Measurements from ENCODE around the gene TRAF3IP3.
A peak's percentile ranks its signal among the peaks of the same experiment; 100 is the strongest.

TRAF3IP3 gene

DNA sequence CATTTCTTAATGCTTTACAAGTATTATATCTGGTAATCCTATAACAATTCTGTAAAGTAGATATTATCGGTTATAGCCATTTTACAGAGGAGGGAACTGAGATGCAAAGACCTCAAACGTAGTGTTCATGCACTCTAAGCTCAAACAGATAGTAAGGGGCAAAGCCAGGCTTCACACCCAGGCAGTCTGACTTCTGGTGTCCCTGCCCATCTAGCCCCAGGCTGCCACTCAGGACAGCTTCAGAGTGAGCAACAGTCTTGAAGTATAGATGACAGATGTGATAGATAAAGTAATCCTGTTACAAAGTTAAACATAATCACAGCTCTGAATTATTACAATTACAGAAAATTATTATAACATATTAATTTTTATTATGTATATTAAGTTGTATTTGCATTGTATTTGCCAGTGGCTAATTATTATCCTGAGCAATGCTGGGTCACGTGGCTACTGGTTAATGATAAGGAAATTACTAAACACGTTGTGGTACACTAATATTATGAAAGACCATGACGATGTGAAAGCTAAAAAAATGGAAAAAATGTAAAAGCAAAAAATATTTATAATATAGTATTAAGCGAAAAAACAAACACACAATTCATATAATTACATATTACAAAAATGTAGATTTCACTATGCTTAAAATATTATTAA is 6.1 kb upstream of the TRAF3IP3 start:
- TF ChIP-seq, protein P1, sequence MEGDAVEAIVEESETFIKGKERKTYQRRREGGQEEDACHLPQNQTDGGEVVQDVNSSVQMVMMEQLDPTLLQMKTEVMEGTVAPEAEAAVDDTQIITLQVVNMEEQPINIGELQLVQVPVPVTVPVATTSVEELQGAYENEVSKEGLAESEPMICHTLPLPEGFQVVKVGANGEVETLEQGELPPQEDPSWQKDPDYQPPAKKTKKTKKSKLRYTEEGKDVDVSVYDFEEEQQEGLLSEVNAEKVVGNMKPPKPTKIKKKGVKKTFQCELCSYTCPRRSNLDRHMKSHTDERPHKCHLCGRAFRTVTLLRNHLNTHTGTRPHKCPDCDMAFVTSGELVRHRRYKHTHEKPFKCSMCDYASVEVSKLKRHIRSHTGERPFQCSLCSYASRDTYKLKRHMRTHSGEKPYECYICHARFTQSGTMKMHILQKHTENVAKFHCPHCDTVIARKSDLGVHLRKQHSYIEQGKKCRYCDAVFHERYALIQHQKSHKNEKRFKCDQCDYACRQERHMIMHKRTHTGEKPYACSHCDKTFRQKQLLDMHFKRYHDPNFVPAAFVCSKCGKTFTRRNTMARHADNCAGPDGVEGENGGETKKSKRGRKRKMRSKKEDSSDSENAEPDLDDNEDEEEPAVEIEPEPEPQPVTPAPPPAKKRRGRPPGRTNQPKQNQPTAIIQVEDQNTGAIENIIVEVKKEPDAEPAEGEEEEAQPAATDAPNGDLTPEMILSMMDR (IDR thresholded peaks at IDR 0.05; ENCODE audit: insufficient read depth, low read depth, low read length, missing control alignments) = no peak
- no peak for DNase-seq (ENCODE audit: low read depth)
- H3K4me3 ChIP-seq (ENCODE audit: low read depth, low read length) = no peak overlapping the region

DNA sequence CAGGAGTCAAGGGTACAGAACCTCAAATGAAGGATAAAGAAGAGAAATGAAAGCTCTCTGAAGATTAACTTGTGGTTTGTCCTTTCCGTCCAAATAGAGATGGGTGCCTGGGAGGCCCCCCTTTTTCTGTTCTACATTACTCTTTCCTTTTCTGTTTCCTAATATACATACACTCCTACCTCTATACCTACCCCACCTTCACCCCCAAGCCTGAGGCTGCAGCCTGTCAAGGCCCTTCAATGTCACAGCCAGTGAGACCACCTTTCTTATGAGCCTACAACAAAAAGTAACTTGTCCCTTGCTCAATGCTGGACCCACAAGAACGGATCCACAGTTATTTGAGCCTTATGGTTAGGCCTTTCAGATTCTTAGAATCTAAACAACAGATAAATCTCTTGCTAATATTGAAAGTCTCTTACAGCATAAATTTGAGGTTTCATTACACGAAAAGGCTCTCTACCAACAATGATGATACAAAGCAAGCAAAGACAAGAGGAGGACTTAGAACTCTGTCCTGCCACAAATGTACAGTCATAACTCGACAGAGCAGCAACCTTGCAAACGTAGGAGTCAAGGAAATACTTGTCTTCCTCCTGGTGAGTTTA is 4.1 kb upstream of the TRAF3IP3 start:
- no peak overlapping the region for H3K4me3 ChIP-seq (ENCODE audit: low read depth, low read length)
- TF ChIP-seq, protein P1 (IDR thresholded peaks at IDR 0.05; ENCODE audit: insufficient read depth, low read depth, low read length, missing control alignments) = no peak
- peak; percentile 86 for DNase-seq (ENCODE audit: low read depth)

DNA sequence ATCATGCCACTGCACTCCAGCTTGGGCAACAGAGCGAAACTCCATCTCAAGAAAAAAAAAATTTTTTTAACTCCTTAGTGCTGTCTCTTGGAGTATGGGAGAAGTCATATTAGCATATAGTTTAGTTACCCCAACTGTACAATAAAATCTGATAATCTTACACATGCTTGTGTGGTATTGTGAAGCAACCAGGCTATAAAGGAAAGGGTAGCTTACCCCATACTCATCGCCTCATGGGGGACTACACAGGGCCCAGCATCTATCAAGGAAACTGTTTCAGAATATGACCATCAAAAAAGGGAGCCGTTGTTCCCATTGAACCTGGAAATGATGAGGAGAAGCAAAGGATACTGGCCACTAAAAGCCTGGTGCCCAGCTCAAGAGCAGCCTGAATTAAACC is 3.0 kb upstream of the TRAF3IP3 start:
- no peak overlapping the region for H3K4me3 ChIP-seq (ENCODE audit: low read depth, low read length)
- TF ChIP-seq, protein P1 (IDR thresholded peaks at IDR 0.05; ENCODE audit: insufficient read depth, low read depth, low read length, missing control alignments) = no peak
- no peak for DNase-seq (ENCODE audit: low read depth)

DNA sequence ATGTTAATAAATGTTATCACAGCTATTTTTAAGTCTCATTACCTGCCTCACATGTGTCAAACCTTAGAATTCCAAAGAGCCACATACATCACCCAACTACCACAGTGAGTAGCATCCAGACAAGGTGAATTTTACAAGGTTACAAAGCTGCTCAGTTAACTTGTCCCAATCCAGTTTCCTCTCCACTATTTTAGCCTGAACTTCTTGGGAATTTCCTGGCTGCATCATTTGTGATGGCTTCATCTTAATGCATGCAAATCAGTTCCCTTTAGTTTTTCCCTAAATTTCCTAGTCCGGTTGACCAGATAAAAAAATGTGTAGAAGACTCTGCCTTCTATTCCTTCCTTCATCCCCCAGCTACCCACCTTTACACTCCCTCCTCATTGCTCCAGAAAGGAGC is 597 bp upstream of the TRAF3IP3 start:
- TF ChIP-seq, protein P1 (IDR thresholded peaks at IDR 0.05; ENCODE audit: insufficient read depth, low read depth, low read length, missing control alignments) = no peak
- peak overlapping the region; percentile 67; the same call in 1 of the 2 replicates for H3K4me3 ChIP-seq (ENCODE audit: low read depth, low read length)

DNA sequence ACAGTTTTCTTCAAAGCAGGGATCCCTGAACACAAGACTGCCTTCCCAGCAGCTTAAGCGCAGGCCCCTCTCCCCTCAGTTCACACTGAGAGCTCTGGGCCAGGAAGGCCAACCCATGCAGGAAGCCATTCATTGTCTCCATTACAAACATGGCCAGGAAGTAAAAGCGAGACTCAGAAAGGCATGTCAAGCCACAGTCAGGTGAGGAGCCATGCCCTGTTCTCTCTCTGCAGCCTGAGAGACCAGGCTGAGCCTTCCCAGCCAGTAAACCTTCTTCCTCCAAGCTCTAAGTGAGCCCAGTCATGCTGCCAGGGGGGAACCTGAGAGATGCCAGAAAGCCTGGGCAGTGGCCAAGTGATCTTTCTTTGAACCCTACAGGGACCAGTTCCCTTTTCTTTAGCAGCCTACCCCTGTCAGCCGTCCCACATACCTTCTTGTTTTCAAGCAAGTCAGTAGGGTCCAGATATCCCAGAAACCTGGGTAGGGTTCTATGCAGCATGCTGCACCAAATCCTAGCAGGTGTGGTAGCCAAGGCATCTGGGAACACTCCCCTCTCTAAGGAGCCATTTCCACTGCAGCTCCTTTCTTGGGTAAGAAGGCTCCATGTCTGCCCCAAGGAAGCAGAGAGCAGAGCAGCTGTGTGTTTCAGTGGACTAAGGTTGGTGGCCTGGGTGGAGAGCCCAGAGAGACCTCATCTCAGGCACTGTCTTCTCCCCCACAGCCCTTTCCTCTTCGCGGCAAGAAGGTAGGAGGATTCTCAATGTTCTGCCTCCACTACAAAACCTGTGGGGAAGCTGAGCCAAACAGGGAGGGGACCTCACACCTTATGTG is 977 bp downstream of the TRAF3IP3 start:
- TF ChIP-seq, protein P1 (IDR thresholded peaks at IDR 0.05; ENCODE audit: insufficient read depth, low read depth, low read length, missing control alignments) = no peak
- peak; percentile 68 for DNase-seq (ENCODE audit: low read depth)
- H3K4me3 ChIP-seq (ENCODE audit: low read depth, low read length) = peak overlapping the region; percentile 67

More for the DNA sequence above, 597 bp upstream of the TRAF3IP3 start:
- DNase-seq (ENCODE audit: low read depth) = no peak

DNA sequence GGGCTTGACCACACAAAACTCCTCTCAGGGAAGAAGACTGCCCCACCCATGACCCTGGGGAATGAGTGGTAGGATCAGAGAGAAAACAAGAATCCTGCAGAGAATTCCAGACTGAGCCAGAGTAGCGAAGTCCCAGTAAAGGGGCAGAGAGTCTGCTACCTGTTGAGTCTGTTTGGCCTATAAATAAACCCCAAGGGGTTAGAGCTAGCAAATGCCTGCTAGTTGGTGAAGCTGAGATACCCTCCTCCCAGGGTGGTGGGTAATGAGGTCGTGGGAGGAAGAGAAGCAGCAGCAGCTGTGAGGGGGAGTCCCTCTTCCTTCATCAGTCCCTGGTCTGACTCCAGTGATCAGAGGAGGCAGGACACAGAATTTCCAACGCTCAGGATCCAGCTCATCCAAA is 2.5 kb downstream of the TRAF3IP3 start:
- DNase-seq (ENCODE audit: low read depth) = no peak
- H3K4me3 ChIP-seq (ENCODE audit: low read depth, low read length) = no peak overlapping the region
- TF ChIP-seq, protein P1 (IDR thresholded peaks at IDR 0.05; ENCODE audit: insufficient read depth, low read depth, low read length, missing control alignments) = no peak
